Measurements from ENCODE around the gene CRYBG3. TPM values are rescaled to one million over a fixed set of nuclear protein-coding genes. Genes with fewer than 3 reads are reported as not detected.

CRYBG3 gene
- total RNA-seq, 2 donors from 2014 or later = 13.4 to 29.2 TPM

- H3K27ac ChIP-seq = no peak overlapping the region
- DNase-seq (ENCODE audit: low spot score) (no peak), ATAC-seq (ENCODE audit: insufficient number of reproducible peaks, low FRiP score, low read depth) (no peak)
- H3K4me3 ChIP-seq = no peak overlapping the region
- H3K9me3 ChIP-seq = no peaks in the 10 kb centered on the region
- H3K36me3 ChIP-seq = peaks cover 31% of the 10 kb centered on the region
- H3K4me1 ChIP-seq (ENCODE audit: control insufficient read depth in 1 of 2, low read depth in 2 of 2) = no peaks in the 10 kb centered on the region
- no peaks in the 10 kb centered on the region for H3K27me3 ChIP-seq (replicated peaks; ENCODE audit: insufficient read depth)
- no peak for TF ChIP-seq CTCF (IDR thresholded peaks at IDR 0.05)
Observed at GRCh38 chr3:97950360-97950759, 128.5 kb downstream of the CRYBG3 start.

DNA sequence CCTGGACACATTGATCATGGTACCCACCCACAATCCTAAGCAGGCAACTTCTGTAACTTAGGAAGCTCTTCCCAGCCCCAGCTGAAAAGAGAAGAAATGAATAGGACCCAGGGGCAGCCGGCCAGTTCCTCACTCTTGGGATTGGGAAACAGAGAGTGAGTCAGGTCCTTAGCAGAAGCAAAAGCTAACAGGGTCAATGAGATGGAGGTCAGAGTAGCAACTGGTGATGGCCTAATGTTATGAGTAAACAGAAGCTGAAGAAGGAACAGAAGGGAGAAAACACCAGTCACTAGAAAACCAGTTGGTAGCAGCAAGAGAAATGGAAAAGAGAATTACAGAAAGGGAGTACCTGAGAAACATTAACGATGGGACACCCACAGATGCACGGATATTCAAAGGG, 130.5 kb downstream of the CRYBG3 start:
- Histone ChIP-seq H3K4me3 (no peak overlapping the region), H3K4me1 (ENCODE audit: control insufficient read depth in 1 of 2, low read depth in 2 of 2) (no peaks in the 10 kb centered on the region), H3K27me3 (replicated peaks; ENCODE audit: insufficient read depth) (no peaks in the 10 kb centered on the region), H3K27ac (no peak overlapping the region), H3K9me3 (no peaks in the 10 kb centered on the region), H3K36me3 (peaks cover 31% of the 10 kb centered on the region)
- DNase-seq (ENCODE audit: low spot score) = no peak
- ATAC-seq (ENCODE audit: insufficient number of reproducible peaks, low FRiP score, low read depth) = no peak
- TF ChIP-seq CTCF (IDR thresholded peaks at IDR 0.05) = no peak

DNA sequence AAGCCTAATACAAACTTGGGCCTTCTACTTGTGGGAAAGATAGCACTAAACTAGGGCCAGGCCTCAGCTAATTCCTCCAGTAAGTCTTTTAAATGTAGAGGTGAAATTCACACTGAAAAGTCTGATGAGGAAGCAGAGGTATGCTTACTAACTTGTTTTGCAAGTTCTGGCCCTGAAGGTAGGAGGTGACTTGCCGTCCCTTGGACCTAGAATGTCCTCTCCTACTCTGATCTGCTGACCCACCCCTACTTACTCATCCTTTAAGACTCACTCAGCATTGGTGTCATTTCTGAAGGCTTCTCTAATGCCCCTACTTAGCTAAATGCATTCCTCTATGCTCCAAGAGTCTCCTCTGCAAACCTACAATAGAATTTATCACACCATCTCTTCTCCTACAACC, 131.1 kb downstream of the CRYBG3 start:
- H3K36me3 ChIP-seq = peaks cover 31% of the 10 kb centered on the region

GRCh38 chr3:97954228-97954827, 132.5 kb downstream of the CRYBG3 start:
- Histone ChIP-seq H3K9me3 (no peaks in the 10 kb centered on the region), H3K36me3 (peaks cover 24% of the 10 kb centered on the region), H3K27ac (no peak overlapping the region), H3K4me3 (no peak overlapping the region), H3K27me3 (replicated peaks; ENCODE audit: insufficient read depth) (no peaks in the 10 kb centered on the region), H3K4me1 (ENCODE audit: control insufficient read depth in 1 of 2, low read depth in 2 of 2) (no peaks in the 10 kb centered on the region)
- DNase-seq (ENCODE audit: low spot score) = no peak
- no peak for TF ChIP-seq CTCF (IDR thresholded peaks at IDR 0.05)
- ATAC-seq (ENCODE audit: insufficient number of reproducible peaks, low FRiP score, low read depth) = no peak

More for the DNA sequence above, 131.1 kb downstream of the CRYBG3 start:
- Histone ChIP-seq H3K4me3 (no peak overlapping the region), H3K4me1 (ENCODE audit: control insufficient read depth in 1 of 2, low read depth in 2 of 2) (no peaks in the 10 kb centered on the region), H3K27me3 (replicated peaks; ENCODE audit: insufficient read depth) (no peaks in the 10 kb centered on the region), H3K9me3 (no peaks in the 10 kb centered on the region), H3K27ac (no peak overlapping the region)
- TF ChIP-seq CTCF (IDR thresholded peaks at IDR 0.05) = no peak
- DNase-seq (ENCODE audit: low spot score) = no peak
- no peak for ATAC-seq (ENCODE audit: insufficient number of reproducible peaks, low FRiP score, low read depth)

DNA sequence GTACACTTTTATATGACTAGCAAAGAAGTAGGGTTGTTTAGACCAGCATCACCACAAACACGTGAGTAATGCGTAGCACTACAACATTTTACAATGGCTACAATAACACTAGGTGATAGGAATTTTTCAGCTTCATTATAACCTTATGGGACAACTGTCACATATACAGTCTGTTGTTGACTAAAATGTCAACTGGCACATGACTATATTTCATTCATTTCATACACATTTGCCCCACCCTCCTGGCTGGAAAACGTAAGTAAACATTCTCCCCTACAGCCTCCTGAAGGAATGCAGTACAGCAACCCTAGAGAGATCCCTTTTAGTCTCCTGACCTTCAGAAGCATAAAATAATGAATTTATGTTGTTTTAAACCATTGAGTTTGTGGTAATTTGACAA, 134.2 kb downstream of the CRYBG3 start:
- H3K9me3 ChIP-seq = no peaks in the 10 kb centered on the region
- peaks cover 15% of the 10 kb centered on the region for H3K36me3 ChIP-seq
- H3K4me1 ChIP-seq (ENCODE audit: control insufficient read depth in 1 of 2, low read depth in 2 of 2) = no peaks in the 10 kb centered on the region
- no peak for ATAC-seq (ENCODE audit: insufficient number of reproducible peaks, low FRiP score, low read depth)
- no peak overlapping the region for H3K4me3 ChIP-seq
- no peak for DNase-seq (ENCODE audit: low spot score)
- no peak for TF ChIP-seq CTCF (IDR thresholded peaks at IDR 0.05)
- no peaks in the 10 kb centered on the region for H3K27me3 ChIP-seq (replicated peaks; ENCODE audit: insufficient read depth)
- H3K27ac ChIP-seq = no peak overlapping the region

All from thoracic aorta (tissue), 2 donors.